OCI-LY1 (cell line): ENCODE measurements around the gene HCN1.

Experiments used
- CTCF ChIP-seq: fragments of 200-600 bp; sonication (generic), shearing (Covaris generic); IDR thresholded peaks from 2 replicates; pipeline ENCODE4 v1.5.1; 2017; ENCODE audit warnings: mild to moderate bottlenecking, antibody characterized with exemption, low read length, moderate library complexity, mixed read lengths
- EZH2 ChIP-seq: fragments of 200-600 bp; sonication (generic), shearing (Covaris generic); IDR thresholded peaks from 2 replicates; pipeline ENCODE4 v1.8.0; 2017; ENCODE audit warnings: borderline replicate concordance, mixed run types, mild to moderate bottlenecking, antibody characterized with exemption, low read length, moderate library complexity, mixed read lengths

- TF ChIP-seq EZH2 (no peak), CTCF (peak; percentile 13; the same call in 1 of the 2 replicates)
Measured at GRCh38 chr5:45225571-45226031, 470.6 kb downstream of the HCN1 start.
